Inflammatory macrophage treated with lipopolysaccharide for 4 hours (primary cell): ENCODE data around the gene STK32B.
"Not testable (repeated sequence)": the region's sequence is repeated elsewhere in the genome, so short reads cannot be mapped to it uniquely, and the experiment has no call there.

Source experiments
- DNase-seq: peaks from one replicate; pipeline ENCODE4 v3.0.0-alpha.2; 2020

The STK32B gene

DNA sequence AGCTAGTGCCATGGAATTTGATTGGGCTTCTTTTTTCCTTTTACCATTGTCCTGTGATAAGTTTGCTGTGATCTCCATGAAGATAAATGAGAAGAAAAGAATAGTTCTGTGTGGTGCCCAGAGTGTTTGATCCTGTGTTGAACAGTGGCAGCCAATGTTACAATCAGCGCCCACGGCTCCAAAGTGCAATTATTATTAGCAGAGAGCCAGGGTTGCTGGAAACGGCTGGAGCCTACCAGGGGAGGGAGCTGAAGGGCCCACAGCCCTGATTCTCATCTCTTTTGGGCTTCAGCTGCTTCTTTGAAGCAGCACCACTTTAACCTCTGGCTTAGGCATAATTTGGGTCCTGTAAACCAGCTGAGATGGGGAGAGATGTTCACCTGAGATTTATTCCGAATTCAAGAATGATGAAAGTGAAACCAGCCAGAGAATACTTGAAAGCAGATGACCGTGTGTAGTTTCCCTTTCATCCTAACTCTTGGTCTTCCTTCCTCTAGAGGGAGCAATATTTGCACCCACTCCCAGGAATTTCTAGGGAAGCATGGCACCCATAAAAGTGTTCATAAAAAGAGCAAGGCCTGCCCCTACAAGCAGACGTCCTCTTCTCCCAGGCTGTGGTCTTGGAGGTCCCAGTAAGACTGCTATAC, 358.8 kb downstream of the STK32B start:
- no peak for DNase-seq

DNA sequence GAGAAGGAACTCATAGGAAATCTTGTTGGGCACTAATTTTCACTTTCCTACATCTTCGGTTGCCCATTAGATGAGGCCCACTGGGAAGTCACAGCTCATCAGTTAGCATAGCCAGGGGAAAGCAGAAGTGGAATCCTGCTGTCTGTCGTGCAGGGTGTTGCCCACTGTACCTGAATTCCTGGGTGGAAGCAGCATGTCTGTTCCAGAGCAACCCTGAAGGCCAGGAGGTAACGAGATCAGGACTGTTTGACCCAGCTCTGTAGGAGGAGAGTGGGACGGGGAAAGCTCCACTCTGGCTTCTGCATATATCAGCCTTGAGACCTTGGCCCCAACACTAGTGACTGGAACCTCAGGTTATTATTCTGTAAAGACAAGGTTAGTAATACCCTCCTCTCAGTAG, 361.0 kb downstream of the STK32B start:
- DNase-seq, result no peak

DNA sequence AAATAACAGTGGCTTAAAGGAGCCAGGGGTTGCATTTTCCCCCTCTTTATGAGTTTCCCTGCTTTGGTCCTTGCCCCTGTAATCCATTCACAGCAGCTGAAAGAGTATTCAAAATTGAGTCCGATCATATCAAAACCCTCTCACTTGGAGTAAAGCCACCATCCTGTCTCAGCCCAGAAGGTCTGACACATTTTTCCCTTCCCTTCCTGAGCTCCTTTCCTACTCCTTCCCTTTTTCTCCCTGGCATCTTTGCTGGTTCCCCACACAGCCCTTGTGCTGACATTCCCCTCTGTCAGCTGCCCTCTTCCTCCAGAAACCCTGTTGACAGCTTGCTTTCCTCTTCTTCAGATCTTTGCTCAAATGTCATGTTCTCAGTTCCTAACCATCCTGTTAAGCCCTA, 361.5 kb downstream of the STK32B start:
- DNase-seq, result no peak

DNA sequence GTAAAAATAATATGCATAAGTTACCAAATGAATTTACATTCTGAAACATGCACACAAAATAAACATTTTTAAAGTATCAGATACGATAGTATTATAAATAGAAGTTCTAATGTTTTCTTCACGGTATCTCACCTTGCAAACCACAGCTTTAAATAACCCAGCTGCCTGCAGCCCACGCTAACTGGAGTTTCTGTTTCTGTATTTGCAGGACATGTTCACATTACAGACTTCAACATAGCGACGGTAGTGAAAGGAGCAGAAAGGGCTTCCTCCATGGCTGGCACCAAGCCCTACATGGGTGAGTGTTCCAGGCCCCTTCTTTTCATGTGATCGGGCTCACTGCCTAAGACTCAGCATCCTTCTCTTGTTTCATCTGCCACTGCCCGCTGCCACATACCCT, 365.4 kb downstream of the STK32B start:
- no peak for DNase-seq

DNA sequence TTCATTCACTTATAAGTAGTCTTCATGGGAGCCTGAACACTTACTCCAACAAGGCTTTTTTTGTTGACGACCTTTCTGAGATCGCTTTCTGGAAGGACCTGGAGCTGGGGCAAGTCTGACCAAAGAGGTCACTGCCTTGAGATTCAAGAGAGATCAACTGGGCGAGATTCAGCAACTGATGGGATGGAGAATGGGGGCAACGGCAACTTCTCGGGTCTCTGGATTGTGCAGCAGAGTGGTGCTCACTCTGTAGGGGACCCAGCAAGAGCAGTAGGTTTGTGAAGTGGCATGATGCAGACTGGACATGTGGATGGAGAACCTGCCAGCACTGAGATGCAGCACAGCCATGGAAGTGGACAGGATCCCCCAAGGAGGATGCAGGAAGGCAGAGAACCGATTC, 369.0 kb downstream of the STK32B start:
- no peak for DNase-seq

DNA sequence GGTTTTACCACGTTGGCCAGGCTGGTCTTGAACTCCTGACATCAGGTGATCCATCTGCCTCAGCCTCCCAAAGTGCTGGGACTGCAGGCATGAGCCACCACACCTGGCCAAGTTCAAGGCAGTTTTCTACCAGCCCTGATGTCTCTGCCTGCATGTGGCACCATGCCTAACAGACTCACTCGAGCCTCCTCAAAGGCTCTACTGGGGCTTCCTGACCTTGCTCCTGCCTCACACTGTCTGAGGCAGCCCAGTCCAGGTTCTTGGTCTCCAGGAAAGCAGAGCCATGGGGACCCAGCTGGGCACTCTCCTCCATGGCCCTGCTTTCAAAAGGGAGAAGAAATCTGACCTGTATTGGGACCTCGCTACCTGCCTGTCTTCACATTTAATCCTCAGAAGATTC, 370.1 kb downstream of the STK32B start:
- DNase-seq, result no peak

DNA sequence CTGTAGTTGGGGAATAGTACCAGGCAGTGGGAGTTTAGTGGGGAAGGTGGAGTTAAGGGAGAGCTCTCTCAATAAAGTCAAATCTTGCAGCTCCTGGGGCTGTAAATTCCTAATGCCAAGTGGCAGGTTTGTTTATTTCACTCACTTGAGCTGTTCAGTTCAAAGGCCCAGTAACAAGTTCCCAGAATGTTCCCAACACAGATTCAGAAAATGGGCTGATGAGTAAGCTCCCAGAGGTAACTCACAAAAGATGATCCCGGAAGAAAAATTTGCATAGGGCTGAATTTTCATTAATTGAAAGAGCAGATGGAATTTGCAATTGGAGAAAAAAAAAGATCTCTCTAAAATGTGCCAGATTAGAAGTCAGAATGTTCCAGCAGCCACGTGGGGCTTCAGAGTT, 370.9 kb downstream of the STK32B start:
- no peak for DNase-seq

DNA sequence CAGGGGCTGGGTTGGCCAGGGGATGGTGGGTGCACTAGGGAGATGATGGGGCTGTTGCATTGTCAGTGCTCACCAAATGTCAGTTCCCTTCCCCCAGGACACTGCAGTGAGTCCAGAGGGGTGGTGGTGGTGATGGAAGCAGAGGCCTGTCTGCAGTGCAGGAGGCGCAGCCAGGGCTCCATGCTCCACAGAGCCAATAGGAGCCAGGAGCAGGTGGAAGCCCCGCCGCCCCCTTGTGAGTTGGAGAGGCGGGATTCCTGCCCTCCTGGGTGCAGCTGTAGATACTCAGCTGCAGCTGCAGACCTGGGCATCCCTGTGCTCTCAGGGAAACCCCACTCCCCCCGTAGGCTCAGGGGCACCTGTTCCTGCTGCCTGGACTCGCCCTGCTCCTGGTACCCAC, 372.4 kb downstream of the STK32B start:
- DNase-seq, result no peak

DNA sequence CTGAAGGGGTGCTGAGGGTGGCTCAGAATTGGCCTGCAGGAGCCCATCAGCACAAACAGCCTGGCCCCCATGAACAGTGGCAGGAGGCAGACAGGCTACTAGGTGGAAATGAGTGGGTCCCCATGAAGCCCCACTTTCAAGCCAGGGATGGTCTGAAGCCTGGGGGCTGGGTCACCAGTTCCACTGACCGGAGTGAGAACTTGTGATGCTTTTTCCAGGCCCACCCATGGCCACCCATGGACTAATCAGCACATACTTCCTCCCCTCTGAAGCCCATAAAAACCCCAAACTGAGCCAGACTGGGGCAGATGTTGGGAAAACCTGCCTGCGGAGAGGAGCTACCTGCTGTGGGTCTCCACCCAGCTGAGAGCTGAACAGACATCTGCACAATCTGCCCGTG, 372.9 kb downstream of the STK32B start:
- no peak for DNase-seq

DNA sequence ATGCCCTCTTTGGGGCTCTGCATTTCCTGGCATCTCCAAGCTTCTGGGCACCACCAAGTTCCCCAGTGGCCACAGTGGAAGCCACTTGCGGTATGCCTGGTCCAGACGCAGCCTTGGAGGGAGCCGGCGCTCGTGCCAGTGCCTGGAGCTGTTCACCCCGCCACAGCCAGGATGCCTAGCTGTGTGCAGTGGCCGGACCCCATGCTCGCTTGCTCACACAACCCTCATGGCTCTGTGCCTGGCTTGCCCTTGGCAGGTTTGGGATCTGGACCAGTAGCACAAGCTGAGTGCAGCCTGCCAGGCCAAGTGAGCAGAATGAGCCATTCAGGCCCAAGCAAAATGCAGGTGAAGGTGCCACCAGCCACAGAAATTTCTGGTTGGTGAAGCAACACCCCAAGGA, 373.6 kb downstream of the STK32B start:
- DNase-seq, result no peak

DNA sequence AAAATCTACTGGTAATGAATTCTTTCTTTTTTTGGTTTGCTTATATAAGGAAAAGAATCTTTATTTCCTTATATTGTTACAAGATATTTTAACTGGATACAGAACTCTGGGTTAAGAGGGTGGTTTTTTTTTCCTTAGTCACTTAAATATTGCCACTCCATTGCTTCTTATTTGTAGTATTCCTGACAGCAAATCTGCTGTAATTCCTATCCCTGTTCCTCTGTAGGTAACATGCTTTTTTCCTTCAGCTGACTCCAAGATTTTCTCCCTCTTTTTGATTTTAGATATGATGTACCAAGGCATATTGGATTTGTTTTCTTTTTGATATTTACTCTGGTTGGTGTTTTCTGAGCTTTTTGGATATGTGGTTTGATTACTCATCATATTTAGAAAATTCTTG, 378.5 kb downstream of the STK32B start:
- DNase-seq, result no peak

DNA sequence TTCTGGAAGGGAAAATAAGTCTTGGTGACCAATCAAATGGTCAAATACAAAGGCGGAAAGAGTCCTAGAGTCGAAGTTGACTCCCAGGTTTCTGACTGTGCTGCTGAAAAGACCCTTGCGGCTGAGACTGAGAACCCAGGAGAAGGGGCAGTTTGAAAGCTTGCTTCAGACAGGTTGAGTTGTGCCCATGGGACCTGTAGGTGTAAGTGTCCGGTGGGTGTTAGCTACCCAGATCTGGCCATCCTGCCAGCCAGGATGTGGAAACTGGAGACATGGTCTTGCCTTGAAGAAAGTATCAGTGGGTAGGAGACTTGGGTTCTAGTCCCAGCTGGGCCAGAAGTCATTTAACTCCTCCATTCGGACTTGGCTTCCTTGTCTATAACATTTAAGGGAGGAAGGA, 381.9 kb downstream of the STK32B start:
- no peak for DNase-seq

DNA sequence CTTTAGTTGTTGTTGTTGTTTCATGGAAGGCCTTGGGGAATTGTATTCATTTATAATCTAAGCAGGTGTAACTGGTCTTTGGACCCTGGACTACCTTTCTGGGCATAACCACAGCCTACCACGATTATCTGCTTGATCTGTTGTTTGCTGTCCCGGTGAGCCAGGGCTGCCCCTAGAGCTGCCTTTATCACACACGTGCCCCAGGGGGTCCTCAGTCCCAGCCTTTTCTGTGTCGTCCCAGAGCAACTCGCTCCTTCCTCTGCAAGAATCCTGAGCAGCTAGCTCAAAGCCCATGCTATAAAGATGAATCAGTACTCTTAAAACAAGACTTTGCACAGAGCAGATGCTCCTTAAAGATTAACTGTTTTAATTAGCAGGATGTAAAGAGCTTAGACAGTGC, 383.9 kb downstream of the STK32B start:
- DNase-seq, result no peak

DNA sequence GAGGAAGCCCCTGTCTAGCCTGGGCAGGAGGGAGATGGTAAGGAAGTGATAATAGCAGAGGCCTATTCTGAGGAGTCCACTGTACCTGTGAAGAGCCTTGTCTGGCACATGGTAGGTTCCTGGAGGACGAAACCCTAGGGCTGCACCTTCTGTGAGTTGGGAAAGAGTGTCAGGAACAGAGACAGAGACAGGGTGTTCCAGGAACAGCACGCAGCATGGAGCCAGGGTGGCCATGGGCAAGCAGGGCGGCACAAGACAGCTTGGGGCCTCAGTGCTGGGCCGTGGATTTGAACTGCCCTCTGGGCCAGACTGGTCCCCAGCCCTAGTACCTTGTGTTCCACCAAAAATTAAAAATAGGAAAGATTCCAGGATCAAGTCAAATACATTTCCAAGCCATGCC, 384.5 kb downstream of the STK32B start:
- no peak for DNase-seq

DNA sequence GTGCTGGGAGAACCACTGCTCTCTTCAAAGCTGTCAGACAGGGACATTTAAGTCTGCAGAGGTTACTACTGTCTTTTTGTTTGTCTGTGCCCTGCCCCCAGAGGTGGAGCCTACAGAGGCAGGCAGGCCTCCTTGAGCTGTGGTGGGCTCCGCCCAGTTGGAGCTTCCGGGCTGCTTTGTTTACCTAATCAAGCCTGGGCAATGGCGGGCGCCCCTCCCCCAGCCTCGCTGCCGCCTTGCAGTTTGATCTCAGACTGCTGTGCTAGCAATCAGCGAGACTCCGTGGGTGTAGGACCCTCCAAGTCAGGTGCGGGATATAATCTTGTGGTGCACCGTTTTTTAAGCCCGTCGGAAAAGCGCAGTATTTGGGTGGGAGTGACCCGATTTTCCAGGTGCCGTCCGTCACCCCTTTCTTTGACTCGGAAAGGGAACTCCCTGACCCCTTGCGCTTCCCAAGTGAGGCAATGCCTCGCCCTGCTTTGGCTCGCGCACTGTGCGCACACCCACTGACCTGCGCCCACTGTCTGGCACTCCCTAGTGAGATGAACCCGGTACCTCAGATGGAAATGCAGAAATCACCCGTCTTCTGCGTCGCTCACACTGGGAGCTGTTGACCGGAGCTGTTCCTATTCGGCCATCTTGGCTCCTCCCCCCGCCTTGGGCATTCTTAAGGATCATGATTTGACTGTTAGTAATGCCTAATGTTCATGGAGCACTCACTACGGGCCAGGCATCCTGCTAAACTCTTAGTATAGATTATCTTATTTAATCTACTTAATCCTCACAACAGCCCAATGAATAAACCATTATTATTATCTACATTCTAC, 392.9 kb downstream of the STK32B start:
- DNase-seq, result not testable (repeated sequence)

DNA sequence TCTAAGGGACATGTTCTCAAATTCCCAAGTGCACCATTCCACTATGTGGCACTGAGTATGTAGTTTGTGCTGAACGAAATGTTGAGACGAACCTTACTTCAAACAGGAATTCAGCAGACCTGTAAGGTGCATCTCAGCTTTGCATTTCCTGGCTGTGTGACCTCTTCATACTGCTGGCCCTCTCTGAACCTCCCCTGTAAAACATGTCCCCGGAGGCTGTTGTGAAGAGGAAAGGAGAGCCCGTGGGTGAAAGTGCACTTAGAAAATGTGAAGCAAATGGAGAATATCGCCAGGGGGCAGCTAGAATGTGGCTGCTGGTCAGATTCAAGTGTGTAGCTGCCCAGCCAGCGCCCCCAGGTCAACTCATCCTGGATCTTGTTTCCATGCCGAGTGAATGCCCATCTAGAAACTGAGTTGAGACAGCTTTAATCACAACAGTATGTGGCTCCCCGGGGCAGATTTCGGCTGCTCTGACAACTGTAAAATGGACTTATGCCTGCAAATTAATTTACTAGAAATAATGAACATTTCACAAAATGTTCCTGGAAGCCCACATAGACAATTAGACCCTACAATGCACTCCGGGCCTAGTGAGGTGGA, 393.7 kb downstream of the STK32B start:
- DNase-seq, result no peak

DNA sequence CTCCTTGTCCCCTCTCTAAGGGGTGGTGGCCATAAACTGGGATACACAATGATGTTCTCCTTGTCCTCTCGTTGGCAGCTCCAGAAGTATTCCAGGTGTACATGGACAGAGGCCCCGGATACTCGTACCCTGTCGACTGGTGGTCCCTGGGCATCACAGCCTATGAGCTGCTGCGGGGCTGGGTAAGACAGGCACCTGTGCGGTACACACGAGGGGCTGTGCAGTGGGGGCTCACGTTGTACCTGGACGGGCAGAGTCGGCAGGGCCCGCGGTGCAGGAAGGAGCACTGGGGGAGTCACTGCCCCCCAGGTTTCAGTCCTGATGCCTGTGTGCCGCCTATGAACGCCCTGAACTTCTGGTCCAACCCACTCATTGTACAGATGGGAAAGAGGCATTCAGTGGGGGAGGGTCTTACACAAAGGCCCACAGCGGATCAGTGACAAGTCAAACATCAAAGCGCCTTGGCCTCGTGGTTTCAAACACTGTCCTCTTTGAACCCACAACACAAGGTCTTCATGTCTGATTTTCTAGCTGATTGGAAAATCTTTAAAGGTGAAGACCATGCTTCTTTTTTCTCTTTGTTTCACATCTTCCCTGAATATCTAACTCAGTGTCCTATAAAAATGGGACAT, 395.4 kb downstream of the STK32B start:
- no peak for DNase-seq

DNA sequence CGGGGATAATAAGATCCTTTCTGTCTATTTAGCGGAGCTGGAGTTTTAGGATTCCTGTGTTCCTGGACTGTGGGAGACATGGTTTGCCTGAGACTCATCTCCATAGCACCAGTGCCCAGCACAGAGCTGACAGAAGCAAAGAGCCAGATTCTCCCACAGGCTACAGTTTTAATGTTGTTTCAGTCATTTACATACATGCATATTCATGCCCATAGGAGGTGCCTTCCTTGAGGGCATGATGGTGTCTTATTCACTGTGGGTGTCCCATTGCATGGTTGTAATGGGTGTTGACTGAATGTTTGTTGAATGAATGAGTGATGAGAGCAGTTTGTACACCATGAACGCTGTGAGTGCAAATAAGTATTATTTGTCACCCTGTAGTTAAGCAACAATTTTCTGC, 396.5 kb downstream of the STK32B start:
- DNase-seq, result no peak

DNA sequence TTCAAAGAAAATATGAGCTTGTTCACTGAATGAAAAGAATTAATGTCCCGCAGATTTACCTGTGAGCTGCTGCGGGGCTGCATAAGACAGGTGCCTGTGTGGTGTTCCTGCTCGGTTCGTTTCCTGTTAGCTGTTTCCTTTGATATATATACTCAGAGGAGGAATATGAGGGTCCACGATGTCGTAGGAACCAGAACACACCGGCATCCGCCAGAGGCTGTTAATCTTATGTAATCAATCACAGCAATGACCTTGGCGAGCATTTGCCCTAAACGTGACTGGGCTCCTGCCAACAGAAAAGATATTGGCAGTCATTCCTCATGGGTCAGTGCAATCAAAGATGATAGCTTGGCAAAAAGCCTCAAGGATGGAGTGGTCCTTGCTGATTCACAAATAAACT, 396.9 kb downstream of the STK32B start:
- DNase-seq, result no peak

DNA sequence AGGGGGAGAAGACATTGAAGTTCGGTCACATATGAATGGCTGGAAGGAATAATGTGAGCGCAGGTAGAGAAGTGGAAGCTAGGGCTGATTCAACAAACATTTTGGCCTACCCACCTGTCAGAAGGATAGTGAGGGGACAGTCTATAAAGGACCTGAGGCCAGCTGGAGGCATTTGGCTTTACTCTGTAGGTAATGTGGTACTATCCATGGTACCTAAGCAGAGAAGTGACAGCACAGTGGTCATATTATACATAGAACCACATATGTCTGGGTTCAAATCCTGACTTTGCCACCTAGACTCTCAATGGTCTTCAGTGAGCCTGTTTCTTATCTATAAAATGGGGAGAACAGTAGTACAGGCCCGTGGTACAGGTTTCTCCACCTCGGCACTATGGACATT, 400.0 kb downstream of the STK32B start:
- DNase-seq, result no peak

DNA sequence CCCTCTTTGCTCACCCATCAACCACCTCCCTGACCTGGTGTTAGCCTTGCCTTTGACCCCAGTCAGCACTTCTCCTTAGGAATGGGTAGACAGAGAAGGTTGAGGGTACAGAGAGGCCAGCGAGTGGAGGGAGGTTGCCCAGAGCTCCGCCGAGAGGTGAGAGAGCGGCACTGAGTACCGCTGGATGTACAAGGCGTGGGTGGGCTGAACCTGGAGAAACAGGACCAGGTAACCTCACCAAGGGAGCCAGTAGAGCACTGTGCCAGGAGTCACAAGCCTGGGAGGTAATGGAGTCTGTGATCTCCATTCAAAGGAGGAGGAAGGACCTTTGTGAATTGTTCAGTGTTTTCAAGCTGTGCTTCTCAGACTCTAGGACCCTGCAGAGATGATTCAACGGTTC, 400.9 kb downstream of the STK32B start:
- DNase-seq, result no peak

DNA sequence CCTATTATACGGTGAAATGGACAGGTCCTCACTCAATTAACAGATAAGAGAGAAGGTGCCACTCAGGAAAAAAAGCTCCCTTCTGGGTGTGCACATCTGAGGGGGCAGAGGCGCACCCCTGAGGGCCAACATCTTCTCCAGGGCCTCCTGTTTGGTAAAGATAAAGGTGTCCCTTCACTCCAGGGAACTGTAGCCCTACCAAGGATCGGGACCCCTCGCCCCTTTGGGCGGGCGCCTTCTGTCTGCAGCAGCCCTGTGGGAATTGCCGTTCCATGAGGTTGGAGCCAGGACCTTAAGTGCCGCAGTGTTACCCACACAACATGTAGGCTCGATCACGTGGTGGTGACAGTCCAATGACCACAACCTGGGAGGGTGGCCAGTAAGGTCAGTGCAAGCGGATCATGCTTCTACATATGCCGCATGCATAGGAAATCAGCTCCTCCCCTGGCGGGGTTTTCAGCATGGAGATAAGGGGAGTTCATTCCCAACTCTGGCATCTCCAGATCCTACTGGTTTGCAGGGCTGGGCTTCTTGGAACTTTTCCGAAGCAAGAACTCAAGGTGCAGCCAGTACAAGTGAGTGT, 403.8 kb downstream of the STK32B start:
- DNase-seq, result no peak

DNA sequence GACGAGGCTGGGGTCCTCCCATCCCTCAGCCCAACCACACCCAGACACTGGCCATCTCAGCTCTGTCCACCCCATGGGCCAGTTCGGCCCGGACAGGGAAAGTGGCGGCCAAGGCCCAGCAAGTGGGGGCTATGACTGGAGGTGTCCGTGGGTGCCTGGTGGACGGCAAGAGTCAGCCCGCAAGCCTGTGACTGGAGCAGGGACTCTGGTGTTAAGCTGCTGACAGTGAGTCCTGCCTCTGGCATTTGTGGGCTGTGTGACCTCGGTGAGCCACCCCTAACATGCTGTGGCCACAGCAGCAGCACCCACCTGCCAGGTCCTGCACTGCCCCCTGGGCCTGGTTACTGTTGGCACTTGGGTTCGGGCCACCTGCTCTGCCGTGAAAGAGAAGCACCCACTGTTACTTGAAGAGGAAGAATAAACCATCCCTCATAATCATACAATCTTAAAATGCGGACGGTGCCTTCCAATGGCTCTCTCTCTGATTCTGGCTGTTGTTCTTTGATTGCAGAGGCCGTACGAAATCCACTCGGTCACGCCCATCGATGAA, 405.1 kb downstream of the STK32B start:
- DNase-seq, result no peak
